Measurements from ENCODE around the gene NTN1. TPM values are rescaled to one million over a fixed set of nuclear protein-coding genes. Genes with fewer than 3 reads are reported as not detected.

Gene NTN1
- total RNA-seq, 1 experiment from 2014 or later: 4.2 TPM

DNA sequence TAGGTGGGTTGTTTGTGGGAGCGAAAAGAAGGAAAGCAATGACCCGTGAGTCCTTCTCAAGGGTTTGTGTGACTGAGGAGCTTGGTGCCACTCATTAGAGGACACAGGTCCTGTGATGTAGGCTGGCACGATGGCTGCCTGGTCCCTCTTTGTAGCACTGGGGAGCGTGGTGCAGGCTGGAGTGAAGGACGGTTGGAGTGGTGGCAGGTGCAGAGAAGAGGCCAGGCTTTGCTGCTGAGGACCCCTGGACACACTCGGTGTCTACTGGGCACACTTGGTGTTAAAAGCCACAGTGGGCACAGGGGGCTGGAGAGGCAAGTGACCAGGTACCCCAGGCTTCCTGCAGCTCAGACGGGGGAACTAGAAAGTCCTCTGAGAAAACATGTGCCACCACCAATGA is 106.0 kb downstream of the NTN1 start:
- H3K4me3 ChIP-seq (replicated peaks in 1 of 2; ENCODE audit: low read depth in 1 of 2, low read length in 2 of 2): no peak overlapping the region
- no peak overlapping the region for H3K27ac ChIP-seq (ENCODE audit: low read depth, low read length)
- H2AFZ ChIP-seq (ENCODE audit: low read depth, low read length, poor library complexity, severe bottlenecking): no peak overlapping the region
- H3K9me3 ChIP-seq (ENCODE audit: control insufficient read depth in 1 of 2, insufficient read depth in 1 of 2, low read depth in 1 of 2, low read length in 2 of 2): no peaks in the 10 kb centered on the region
- H3K4me1 ChIP-seq (ENCODE audit: control insufficient read depth in 1 of 2, insufficient read depth in 2 of 2, low read length in 2 of 2): no peaks in the 10 kb centered on the region
- RAD21 ChIA-PET (ENCODE audit: low non-redundant PET in 1 of 2, low total read pairs in 2 of 2, uncharacterized antibody in 2 of 2, unreplicated experiment in 2 of 2): interaction anchor here in 1 of 2 experiments (0.7 kb wide), 1 partner anchor 404 kb away, joined by 3 read pairs; no protein-coding TSS in a partner anchor
- ATAC-seq: no peak
- no TSS peak for BruUV-seq (replicated peaks)
- H3K79me2 ChIP-seq (ENCODE audit: insufficient read depth, low read length): no peaks in the 10 kb centered on the region
- intact Hi-C loops (cut with micrococcal nuclease): no loop called here
- CTCF ChIA-PET: no interaction called here
- H3K27me3 ChIP-seq (ENCODE audit: insufficient read depth, low read length): no peaks in the 10 kb centered on the region
- no peaks in the 10 kb centered on the region for H3K9me2 ChIP-seq (ENCODE audit: insufficient read depth)
- no peaks in the 10 kb centered on the region for H4K20me1 ChIP-seq (ENCODE audit: insufficient read depth)
- no peak overlapping the region for H3K4me2 ChIP-seq (ENCODE audit: low read length)
- DNase-seq (ENCODE audit: low read depth, low spot score): no peak
- TF ChIP-seq POLR2AphosphoS5 (IDR thresholded peaks at IDR 0.05; ENCODE audit: low read depth, low read length): no peak
- TF ChIP-seq, protein P1, sequence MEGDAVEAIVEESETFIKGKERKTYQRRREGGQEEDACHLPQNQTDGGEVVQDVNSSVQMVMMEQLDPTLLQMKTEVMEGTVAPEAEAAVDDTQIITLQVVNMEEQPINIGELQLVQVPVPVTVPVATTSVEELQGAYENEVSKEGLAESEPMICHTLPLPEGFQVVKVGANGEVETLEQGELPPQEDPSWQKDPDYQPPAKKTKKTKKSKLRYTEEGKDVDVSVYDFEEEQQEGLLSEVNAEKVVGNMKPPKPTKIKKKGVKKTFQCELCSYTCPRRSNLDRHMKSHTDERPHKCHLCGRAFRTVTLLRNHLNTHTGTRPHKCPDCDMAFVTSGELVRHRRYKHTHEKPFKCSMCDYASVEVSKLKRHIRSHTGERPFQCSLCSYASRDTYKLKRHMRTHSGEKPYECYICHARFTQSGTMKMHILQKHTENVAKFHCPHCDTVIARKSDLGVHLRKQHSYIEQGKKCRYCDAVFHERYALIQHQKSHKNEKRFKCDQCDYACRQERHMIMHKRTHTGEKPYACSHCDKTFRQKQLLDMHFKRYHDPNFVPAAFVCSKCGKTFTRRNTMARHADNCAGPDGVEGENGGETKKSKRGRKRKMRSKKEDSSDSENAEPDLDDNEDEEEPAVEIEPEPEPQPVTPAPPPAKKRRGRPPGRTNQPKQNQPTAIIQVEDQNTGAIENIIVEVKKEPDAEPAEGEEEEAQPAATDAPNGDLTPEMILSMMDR (IDR thresholded peaks at IDR 0.05 in 2 of 3, conservative IDR thresholded peaks at IDR 0.05 in 1 of 3; ENCODE audit: borderline replicate concordance in 1 of 3, insufficient read depth in 1 of 3, low read depth in 2 of 3, low read length in 2 of 3): no peak
- TF ChIP-seq EZH2phosphoT487 (IDR thresholded peaks at IDR 0.05; ENCODE audit: borderline replicate concordance): no peak
- TF ChIP-seq ELF1 (IDR thresholded peaks at IDR 0.05; ENCODE audit: borderline replicate concordance, low read depth): no peak
- POLR2A ChIA-PET: no interaction called here
- H3K36me3 ChIP-seq (ENCODE audit: control insufficient read depth in 1 of 2, insufficient read depth in 2 of 2, low read length in 2 of 2): no peaks in the 10 kb centered on the region
- H3K9ac ChIP-seq (ENCODE audit: low read length): no peak overlapping the region

DNA sequence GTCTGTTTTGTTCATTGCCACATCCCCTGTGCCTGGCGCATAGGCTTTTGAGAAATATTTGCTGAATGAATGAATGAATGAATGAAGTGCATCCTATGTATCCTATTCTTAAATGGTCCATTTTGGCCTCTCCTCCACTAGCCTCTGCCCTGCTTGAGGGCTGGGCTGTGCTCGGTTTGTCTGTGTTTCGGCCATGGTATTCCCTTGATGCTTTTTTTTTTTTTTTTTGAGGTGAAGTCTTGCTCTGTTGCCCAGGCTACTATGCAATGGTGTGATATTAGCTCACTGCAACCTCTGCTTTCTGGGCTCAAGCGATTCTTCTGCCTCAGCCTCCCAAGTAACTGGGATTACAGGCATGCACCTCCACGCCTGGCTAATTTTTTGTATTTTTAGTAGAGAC is 110.1 kb downstream of the NTN1 start:
- no peaks in the 10 kb centered on the region for H3K79me2 ChIP-seq (ENCODE audit: insufficient read depth, low read length)
- ChIA-PET POLR2A (no interaction called here), RAD21 (ENCODE audit: low non-redundant PET in 1 of 2, low total read pairs in 2 of 2, uncharacterized antibody in 2 of 2, unreplicated experiment in 2 of 2) (no interaction called here), CTCF (no interaction called here)
- H3K4me2 ChIP-seq (ENCODE audit: low read length): no peak overlapping the region
- no peaks in the 10 kb centered on the region for H3K27me3 ChIP-seq (ENCODE audit: insufficient read depth, low read length)
- ATAC-seq (no peak), DNase-seq (ENCODE audit: low read depth, low spot score) (no peak)
- BruUV-seq (replicated peaks): no TSS peak
- H3K4me1 ChIP-seq (ENCODE audit: control insufficient read depth in 1 of 2, insufficient read depth in 2 of 2, low read length in 2 of 2): peaks cover 0 to 1% of the 10 kb centered on the region in 2 experiments; a peak in 1 of 4 replicates
- H3K27ac ChIP-seq (ENCODE audit: low read depth, low read length): no peak overlapping the region
- no peaks in the 10 kb centered on the region for H3K9me3 ChIP-seq (ENCODE audit: control insufficient read depth in 1 of 2, insufficient read depth in 1 of 2, low read depth in 1 of 2, low read length in 2 of 2)
- intact Hi-C loops (cut with micrococcal nuclease): no loop called here
- TF ChIP-seq, protein P2, sequence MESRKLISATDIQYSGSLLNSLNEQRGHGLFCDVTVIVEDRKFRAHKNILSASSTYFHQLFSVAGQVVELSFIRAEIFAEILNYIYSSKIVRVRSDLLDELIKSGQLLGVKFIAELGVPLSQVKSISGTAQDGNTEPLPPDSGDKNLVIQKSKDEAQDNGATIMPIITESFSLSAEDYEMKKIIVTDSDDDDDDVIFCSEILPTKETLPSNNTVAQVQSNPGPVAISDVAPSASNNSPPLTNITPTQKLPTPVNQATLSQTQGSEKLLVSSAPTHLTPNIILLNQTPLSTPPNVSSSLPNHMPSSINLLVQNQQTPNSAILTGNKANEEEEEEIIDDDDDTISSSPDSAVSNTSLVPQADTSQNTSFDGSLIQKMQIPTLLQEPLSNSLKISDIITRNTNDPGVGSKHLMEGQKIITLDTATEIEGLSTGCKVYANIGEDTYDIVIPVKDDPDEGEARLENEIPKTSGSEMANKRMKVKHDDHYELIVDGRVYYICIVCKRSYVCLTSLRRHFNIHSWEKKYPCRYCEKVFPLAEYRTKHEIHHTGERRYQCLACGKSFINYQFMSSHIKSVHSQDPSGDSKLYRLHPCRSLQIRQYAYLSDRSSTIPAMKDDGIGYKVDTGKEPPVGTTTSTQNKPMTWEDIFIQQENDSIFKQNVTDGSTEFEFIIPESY (IDR thresholded peaks at IDR 0.05; ENCODE audit: extremely low read depth, insufficient replicate concordance, low read length): no peak
- TF ChIP-seq TCF7L2 (IDR thresholded peaks at IDR 0.05; ENCODE audit: borderline replicate concordance, extremely low read depth, insufficient read depth, insufficient read length) (no peak), CEBPB (IDR thresholded peaks at IDR 0.05; ENCODE audit: low read depth) (no peak)
- H2AFZ ChIP-seq (ENCODE audit: low read depth, low read length, poor library complexity, severe bottlenecking): no peak overlapping the region
- H3K36me3 ChIP-seq (ENCODE audit: control insufficient read depth in 1 of 2, insufficient read depth in 2 of 2, low read length in 2 of 2): no peaks in the 10 kb centered on the region
- H3K9ac ChIP-seq (ENCODE audit: low read length): no peak overlapping the region
- H3K4me3 ChIP-seq (replicated peaks in 1 of 2; ENCODE audit: low read depth in 1 of 2, low read length in 2 of 2): no peak overlapping the region
- H3K9me2 ChIP-seq (ENCODE audit: insufficient read depth): no peaks in the 10 kb centered on the region
- no peaks in the 10 kb centered on the region for H4K20me1 ChIP-seq (ENCODE audit: insufficient read depth)

Measured in HCT116 (cell line).